Cerebellar nuclear complex (tissue), 1 donor: ENCODE results near the gene PCDHGA10.
"Not testable (repeated sequence)": the region's sequence is repeated elsewhere in the genome, so short reads cannot be mapped to it uniquely, and the experiment has no call there.

Experiments used
- DNase-seq, 2 experiments: peaks; one replicate each; lab custom pipeline; 2025; lab: John Stamatoyannopoulos, UW

The PCDHGA10 gene

DNA sequence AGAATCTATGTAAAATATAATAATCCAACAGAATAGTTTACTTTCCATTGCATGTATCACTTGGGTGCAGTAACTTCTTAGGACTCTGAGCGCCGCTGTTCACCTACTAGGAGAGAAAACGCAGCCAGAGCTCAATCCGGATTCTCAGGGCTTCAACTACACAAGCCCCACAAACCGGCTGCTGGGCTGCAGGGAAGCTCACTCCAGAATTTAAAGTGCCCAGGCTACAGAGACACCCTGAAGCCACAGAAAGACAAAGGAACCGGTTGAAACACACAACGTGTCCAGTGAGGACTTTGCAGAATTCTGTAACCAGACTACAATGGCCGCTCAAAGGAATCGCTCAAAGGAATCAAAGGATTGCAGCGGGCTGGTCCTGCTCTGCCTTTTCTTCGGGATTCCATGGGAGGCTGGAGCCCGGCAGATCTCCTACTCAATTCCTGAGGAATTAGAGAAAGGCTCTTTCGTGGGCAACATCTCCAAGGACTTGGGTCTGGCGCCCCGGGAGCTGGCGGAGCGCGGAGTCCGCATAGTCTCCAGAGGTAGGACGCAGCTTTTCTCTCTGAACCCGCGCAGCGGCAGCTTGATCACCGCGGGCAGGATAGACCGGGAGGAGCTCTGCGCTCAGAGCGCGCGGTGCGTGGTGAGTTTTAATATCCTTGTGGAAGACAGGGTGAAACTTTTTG lies at the start of gene PCDHGA10:
Gene PCDHGA10, plus strand, starts transcription at position 134 of the 686 bp plus-strand sequence. Its CDS starts 189 bp downstream, at position 323.
- DNase-seq: no peak

GRCh38 chr5:141363952-141364660 lies 48.7 kb upstream of the PCDHGA10 start, which contains the start of gene PCDHGA5:
Gene PCDHGA5 (plus strand): TSS chr5:141364162. CDS start chr5:141364331, 169 bp downstream.
- DNase-seq: no peak

DNA sequence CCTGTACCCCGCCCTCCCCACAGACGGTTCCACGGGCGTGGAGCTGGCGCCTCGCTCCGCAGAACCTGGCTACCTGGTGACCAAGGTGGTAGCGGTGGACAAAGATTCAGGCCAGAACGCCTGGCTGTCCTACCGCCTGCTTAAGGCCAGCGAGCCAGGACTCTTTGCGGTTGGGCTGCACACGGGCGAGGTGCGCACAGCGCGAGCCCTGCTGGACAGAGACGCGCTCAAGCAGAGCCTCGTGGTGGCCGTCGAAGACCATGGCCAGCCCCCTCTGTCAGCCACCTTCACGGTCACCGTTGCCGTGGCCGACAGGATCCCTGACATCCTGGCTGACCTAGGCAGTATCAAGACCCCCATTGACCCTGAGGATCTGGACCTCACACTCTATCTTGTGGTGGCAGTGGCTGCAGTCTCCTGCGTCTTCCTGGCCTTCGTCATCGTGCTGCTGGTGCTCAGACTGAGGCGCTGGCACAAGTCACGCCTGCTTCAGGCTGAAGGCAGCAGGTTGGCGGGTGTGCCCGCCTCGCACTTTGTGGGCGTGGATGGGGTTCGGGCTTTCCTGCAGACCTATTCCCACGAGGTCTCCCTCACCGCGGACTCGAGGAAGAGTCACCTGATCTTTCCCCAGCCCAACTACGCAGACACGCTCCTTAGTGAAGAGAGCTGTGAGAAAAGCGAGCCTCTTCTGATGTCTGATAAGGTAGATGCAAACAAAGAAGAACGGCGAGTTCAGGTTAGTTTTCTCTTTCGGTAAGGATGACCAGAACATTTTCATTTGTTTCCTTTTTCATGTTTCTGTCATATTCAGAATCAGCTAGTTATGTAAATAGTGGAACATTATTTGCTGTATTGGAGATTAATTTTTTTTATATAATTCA lies 46.5 kb upstream of the PCDHGA10 start:
- DNase-seq: no peak

- DNase-seq: no peak
Measured at GRCh38 chr5:141369994-141370848, 42.6 kb upstream of the PCDHGA10 start, which contains the start of gene PCDHGB3. Gene PCDHGB3 (plus strand): TSS chr5:141370242. CDS start chr5:141370395, 153 bp downstream.

- no peak for DNase-seq
Measured at GRCh38 chr5:141371572-141372475, 41.0 kb upstream of the PCDHGA10 start.

DNA sequence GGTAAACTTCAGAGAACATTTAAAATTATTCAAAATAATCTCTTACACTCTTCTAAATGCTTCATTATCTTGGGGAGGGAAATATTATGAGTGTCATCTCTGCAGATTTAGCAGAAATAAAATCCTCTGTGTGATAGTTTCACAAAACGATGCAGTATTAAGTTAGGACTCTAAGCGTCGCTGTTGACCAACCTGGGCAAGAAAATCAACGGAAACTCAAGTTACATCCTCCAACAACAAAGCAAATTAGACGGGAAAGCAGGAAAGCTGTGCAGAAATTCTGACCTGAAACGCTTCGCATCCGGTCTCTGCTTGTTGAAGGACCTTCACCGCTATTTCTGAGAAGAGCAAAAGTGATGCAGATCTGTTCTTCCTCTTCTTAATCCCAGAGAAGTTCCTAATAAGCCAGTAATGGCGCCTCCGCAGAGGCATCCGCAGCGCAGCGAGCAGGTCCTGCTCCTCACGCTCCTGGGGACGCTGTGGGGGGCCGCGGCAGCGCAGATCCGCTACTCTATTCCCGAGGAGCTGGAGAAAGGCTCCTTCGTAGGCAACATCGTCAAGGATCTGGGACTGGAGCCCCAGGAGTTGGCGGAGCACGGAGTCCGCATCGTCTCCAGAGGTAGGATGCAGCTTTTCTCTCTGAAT lies 39.0 kb upstream of the PCDHGA10 start, which contains the start of gene PCDHGA6:
Gene PCDHGA6, plus strand, starts transcription at position 219 of the 645 bp plus-strand sequence. Its CDS starts 193 bp downstream, at position 412.
- DNase-seq: no peak

DNA sequence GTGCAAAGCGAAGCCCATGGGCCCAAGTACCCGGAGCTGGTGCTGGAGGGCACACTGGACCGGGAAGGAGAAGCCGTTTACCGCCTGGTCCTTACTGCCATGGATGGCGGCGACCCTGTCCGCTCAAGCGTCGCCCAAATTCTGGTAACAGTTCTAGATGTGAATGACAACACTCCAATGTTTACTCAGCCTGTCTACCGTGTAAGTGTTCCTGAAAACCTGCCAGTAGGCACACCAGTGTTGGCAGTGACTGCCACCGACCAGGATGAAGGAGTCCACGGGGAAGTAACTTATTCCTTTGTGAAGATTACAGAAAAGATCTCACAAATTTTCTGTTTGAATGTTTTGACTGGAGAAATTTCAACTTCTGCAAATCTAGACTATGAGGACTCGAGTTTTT lies 38.2 kb upstream of the PCDHGA10 start:
- no peak for DNase-seq

DNA sequence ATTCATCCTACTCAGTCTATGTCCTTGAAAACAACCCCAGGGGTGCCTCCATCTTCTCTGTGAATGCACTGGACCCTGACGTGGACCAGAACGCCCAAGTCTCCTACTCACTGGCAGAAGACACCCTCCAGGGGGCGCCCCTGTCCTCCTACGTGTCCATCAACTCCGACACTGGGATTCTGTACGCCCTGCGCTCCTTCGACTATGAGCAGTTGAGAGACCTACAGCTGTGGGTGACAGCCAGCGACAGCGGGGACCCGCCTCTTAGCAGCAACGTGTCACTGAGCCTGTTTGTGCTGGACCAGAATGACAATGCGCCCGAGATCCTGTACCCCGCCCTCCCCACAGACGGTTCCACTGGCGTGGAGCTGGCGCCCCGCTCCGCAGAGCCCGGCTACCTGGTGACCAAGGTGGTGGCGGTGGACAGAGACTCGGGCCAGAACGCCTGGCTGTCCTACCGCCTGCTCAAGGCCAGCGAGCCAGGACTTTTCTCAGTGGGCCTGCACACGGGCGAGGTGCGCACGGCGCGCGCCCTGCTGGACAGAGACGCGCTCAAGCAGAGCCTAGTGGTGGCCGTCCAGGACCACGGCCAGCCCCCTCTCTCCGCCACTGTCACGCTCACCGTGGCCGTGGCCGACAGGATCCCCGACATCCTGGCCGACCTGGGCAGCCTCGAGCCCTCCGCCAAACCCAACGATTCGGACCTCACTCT lies 37.2 kb upstream of the PCDHGA10 start:
- not testable (repeated sequence) for DNase-seq

DNA sequence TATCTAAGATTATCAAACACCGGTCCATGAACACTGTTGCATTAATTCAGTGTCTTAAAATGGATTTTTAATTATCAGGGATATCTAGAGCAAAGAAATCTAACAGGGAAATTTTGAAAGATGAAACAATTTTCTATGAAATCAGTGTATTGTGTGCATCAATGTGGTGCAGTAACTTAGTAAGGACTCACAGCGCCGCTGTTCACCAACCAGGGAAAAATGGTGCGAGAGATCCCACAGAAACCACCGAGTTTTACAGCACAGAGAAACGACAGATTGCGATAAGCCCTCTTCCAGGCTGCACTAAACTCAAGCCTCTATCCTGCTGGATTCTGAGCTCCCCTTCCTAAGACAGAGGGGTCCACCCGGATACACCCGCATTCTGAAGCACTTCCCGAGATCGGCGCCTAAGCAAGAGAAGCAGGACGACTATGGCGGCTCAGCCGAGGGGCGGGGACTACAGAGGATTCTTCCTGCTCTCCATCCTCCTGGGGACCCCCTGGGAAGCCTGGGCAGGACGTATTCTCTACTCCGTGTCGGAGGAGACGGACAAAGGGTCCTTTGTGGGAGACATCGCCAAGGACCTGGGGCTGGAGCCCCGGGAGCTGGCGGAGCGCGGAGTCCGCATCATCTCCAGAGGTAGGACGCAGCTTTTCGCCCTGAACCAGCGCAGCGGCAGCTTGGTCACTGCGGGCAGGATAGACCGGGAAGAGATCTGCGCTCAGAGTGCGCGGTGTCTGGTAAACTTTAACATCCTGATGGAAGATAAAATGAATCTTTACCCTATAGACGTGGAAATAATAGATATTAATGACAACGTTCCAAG lies 30.1 kb upstream of the PCDHGA10 start, which contains the start of gene PCDHGA7:
Gene PCDHGA7, plus strand, starts transcription at position 274 of the 826 bp plus-strand sequence. Its CDS starts 158 bp downstream, at position 432.
- DNase-seq: no peak

- no peak for DNase-seq
Measured at GRCh38 chr5:141383345-141383744, 29.4 kb upstream of the PCDHGA10 start.

DNA sequence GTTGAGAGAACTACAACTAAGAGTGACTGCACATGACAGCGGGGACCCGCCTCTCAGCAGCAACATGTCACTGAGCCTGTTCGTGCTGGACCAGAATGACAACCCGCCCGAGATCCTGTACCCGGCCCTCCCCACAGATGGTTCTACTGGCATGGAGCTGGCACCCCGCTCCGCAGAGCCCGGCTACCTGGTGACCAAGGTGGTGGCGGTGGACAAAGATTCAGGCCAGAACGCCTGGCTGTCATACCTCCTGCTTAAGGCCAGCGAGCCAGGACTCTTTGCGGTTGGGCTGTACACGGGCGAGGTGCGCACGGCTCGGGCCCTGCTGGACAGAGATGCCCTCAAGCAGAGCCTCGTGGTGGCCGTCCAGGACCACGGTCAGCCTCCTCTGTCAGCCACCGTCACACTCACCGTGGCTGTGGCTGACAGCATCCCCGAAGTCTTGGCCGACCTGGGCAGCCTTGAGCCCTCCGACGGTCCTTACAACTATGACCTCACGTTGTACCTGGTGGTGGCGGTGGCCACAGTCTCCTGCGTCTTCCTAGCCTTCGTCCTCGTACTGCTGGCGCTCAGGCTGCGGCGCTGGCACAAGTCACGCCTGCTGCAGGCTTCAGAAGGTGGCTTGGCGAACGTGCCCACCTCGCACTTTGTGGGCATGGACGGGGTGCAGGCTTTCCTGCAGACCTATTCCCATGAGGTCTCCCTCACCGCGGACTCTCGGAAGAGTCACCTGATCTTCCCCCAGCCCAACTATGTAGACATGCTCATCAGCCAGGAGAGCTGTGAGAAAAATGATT lies 28.1 kb upstream of the PCDHGA10 start:
- no peak for DNase-seq

DNA sequence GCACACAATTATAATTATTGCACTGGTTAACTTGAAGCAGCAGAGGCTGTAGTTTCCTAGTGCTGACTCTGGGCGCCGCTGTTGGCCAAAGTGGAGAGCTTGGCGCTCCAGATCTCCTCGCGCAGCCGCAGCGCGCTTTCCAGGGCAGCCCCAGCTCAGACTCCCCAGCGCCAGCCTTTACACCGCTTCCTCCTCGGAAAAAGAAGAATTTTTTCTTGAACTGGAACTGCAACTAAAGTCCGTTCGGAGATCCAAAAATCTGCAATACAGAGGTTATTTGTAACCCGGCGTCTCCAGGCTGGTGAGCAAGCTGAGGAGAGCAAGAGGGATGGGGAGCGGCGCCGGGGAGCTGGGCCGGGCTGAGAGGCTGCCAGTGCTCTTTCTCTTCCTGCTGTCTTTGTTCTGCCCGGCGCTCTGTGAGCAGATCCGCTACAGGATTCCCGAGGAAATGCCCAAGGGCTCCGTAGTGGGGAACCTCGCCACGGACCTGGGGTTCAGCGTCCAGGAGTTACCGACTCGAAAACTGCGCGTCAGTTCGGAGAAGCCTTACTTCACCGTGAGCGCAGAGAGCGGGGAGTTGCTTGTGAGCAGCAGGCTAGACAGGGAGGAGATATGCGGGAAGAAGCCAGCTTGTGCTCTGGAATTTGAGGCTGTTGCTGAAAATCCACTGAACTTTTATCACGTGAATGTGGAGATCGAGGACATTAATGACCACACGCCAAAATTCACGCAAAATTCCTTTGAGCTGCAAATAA lies 25.1 kb upstream of the PCDHGA10 start, which contains the start of gene PCDHGB4:
Gene PCDHGB4, plus strand, starts transcription at position 142 of the 755 bp plus-strand sequence. Its CDS starts 187 bp downstream, at position 329.
- not testable (repeated sequence) for DNase-seq

DNA sequence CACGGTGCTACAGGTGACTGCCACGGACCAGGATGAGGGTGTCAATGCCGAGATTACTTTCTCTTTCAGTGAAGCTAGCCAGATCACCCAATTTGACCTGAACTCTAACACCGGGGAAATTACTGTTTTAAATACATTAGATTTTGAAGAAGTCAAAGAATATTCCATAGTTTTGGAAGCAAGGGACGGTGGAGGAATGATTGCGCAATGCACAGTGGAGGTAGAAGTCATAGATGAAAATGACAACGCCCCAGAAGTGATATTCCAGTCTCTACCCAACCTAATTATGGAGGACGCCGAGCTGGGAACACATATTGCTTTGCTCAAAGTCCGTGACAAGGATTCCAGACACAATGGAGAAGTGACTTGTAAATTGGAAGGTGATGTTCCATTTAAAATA lies 24.1 kb upstream of the PCDHGA10 start:
- DNase-seq: no peak

DNA sequence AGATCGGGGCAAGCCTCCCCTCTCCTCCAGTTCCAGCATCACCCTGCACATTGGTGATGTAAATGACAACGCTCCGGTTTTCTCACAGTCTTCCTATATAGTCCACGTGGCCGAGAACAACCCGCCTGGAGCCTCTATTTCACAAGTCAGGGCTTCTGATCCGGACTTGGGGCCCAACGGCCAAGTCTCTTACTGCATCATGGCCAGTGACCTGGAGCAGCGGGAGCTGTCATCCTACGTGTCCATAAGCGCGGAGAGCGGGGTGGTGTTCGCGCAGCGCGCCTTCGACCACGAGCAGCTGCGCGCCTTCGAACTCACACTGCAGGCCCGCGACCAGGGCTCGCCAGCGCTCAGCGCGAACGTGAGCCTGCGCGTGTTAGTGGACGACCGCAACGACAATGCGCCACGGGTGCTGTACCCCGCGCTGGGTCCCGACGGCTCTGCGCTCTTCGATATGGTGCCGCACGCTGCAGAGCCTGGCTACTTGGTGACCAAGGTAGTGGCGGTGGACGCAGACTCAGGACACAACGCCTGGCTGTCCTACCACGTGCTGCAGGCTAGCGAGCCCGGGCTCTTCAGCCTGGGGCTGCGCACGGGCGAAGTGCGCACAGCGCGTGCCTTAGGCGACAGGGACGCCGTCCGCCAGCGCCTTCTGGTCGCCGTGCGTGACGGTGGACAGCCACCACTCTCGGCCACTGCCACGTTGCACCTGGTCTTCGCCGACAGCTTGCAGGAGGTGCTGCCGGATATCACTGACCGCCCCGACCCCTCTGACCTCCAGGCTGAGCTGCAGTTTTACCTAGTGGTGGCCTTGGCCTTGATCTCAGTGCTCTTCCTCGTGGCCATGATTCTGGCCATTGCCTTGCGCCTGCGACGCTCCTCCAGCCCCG lies 23.4 kb upstream of the PCDHGA10 start:
- no peak for DNase-seq
